Astrocyte (in vitro differentiated cells and primary cell): ENCODE results near the gene OXSR1. TPM values are rescaled to one million over a fixed set of nuclear protein-coding genes. Genes with fewer than 3 reads are reported as not detected.

Experiments
- DNase-seq: peaks from one replicate; pipeline ENCODE4 v3.0.0-alpha.2; 2010; ENCODE audit warnings: low read depth
- FAIRE-seq: peaks from 2 replicates; lab custom pipeline; 2011; peaks lifted over from hg19 to GRCh38; lab: Jason Lieb, UNC
- H2AFZ ChIP-seq: 2 replicates; pipeline ENCODE4 v1.6.0; 2012; ENCODE audit warnings: low read depth, low read length, inconsistent platforms
- H3K27ac ChIP-seq: 2 replicates; pipeline ENCODE4 v1.5.1; 2011; ENCODE audit warnings: low read depth, low read length, inconsistent platforms
- H3K27me3 ChIP-seq: 2 replicates; pipeline ENCODE4 v1.6.0; 2011; ENCODE audit warnings: low read length, inconsistent platforms; ENCODE audit not compliant: insufficient read depth
- H3K36me3 ChIP-seq: 2 replicates; pipeline ENCODE4 v1.5.1; 2011; ENCODE audit warnings: low read length, inconsistent platforms; ENCODE audit not compliant: insufficient read depth
- H3K4me1 ChIP-seq: 2 replicates; pipeline ENCODE4 v1.5.1; 2011; ENCODE audit warnings: low read length, inconsistent platforms; ENCODE audit not compliant: insufficient read depth
- H3K4me2 ChIP-seq: 2 replicates; pipeline ENCODE4 v1.6.0; 2012; ENCODE audit warnings: low read length, inconsistent platforms
- H3K4me3 ChIP-seq: 2 replicates; pipeline ENCODE4 v1.5.1; 2011; ENCODE audit warnings: low read depth, mild to moderate bottlenecking, low read length, inconsistent platforms; ENCODE audit not compliant: insufficient read depth
- H3K79me2 ChIP-seq: 2 replicates; pipeline ENCODE4 v1.6.0; 2012; ENCODE audit warnings: mild to moderate bottlenecking, low read length, inconsistent platforms; ENCODE audit not compliant: insufficient read depth
- H3K9ac ChIP-seq: 2 replicates; pipeline ENCODE4 v1.6.0; 2012; ENCODE audit warnings: mild to moderate bottlenecking, low read length, inconsistent platforms
- H3K9me3 ChIP-seq: 2 replicates; pipeline ENCODE4 v1.5.1; 2012; ENCODE audit warnings: low read depth, mild to moderate bottlenecking, low read length, inconsistent platforms; ENCODE audit not compliant: insufficient read depth
- H4K20me1 ChIP-seq: 2 replicates; pipeline ENCODE4 v1.6.0; 2012; ENCODE audit warnings: low read length, inconsistent platforms; ENCODE audit not compliant: insufficient read depth
- H3K27ac Mint-ChIP-seq: one replicate; pipeline ENCODE4 v1.8.0; 2021; ENCODE audit warnings: mild to moderate bottlenecking, mixed read lengths; ENCODE audit not compliant: unreplicated experiment
- H3K27me3 Mint-ChIP-seq: one replicate; pipeline ENCODE4 v1.8.0; 2021; ENCODE audit warnings: low read depth, mixed read lengths; ENCODE audit not compliant: unreplicated experiment
- H3K36me3 Mint-ChIP-seq: one replicate; pipeline ENCODE4 v1.8.0; 2021; ENCODE audit warnings: low read depth, mixed read lengths; ENCODE audit not compliant: unreplicated experiment
- H3K4me1 Mint-ChIP-seq: one replicate; pipeline ENCODE4 v1.8.0; 2021; ENCODE audit warnings: low read depth, mixed read lengths; ENCODE audit not compliant: unreplicated experiment
- H3K4me3 Mint-ChIP-seq: one replicate; pipeline ENCODE4 v1.8.0; 2021; ENCODE audit warnings: mild to moderate bottlenecking, moderate library complexity, mixed read lengths; ENCODE audit not compliant: unreplicated experiment
- H3K9me3 Mint-ChIP-seq: one replicate; pipeline ENCODE4 v1.8.0; 2021; ENCODE audit warnings: mild to moderate bottlenecking, mixed read lengths; ENCODE audit not compliant: unreplicated experiment
- EZH2 ChIP-seq: IDR thresholded peaks from 2 replicates; pipeline ENCODE4 v1.6.1; 2012; ENCODE audit warnings: mild to moderate bottlenecking, low read length, inconsistent platforms; ENCODE audit not compliant: insufficient read depth
- total RNA-seq: library from RNA; stranded (reverse); gene quantifications from 2 replicates; pipeline ENCODE4 v1.2.1, GENCODE V29; 2021
- TF ChIP-seq, protein P1 (sequence below): IDR thresholded peaks from 2 replicates; pipeline ENCODE4 v1.5.1; 2011; ENCODE audit warnings: low read depth, mild to moderate bottlenecking, inconsistent platforms, low read length, moderate library complexity; ENCODE audit not compliant: insufficient read depth

OXSR1 gene
- total RNA-seq, 1 donor from 2014 or later, result 83.1 TPM

DNA sequence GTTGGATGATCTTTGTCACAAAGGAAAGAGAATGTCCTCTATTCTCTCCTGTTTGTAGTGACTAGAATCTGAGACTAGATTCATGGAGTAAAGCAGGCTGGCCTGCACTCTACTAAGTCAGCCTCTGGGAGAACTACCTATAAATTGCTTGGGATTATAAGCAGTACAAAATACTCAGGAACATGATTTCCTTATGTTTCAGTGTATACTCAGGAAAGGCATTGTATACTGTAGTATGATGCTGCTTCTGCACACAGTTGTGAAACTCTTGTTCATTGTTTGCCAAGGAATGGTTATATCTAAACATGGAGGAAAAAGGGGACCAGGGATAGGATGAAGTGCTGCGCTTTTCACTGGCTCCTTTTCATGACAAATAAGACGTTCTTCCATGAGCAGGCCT is 49.2 kb downstream of the OXSR1 start:
- Histone ChIP-seq H3K4me3 (no peak overlapping the region), H3K27ac (no peak overlapping the region), H3K4me1 (no peaks in the 10 kb centered on the region), H3K9me3 (no peaks in the 10 kb centered on the region), H3K9ac (no peak overlapping the region), H3K4me2 (no peak overlapping the region), H4K20me1 (peaks cover 67% of the 10 kb centered on the region), H3K27me3 (no peaks in the 10 kb centered on the region), H3K79me2 (peaks cover 91% of the 10 kb centered on the region), H2AFZ (no peak overlapping the region), H3K36me3 (peaks cover 4% of the 10 kb centered on the region)
- Mint-ChIP-seq H3K27ac (no peak overlapping the region), H3K27me3 (no peaks in the 10 kb centered on the region), H3K9me3 (no peaks in the 10 kb centered on the region), H3K4me1 (peaks cover 18% of the 10 kb centered on the region), H3K36me3 (peaks cover 7% of the 10 kb centered on the region), H3K4me3 (no peak overlapping the region)
- no peak for TF ChIP-seq EZH2
- TF ChIP-seq, protein P1, sequence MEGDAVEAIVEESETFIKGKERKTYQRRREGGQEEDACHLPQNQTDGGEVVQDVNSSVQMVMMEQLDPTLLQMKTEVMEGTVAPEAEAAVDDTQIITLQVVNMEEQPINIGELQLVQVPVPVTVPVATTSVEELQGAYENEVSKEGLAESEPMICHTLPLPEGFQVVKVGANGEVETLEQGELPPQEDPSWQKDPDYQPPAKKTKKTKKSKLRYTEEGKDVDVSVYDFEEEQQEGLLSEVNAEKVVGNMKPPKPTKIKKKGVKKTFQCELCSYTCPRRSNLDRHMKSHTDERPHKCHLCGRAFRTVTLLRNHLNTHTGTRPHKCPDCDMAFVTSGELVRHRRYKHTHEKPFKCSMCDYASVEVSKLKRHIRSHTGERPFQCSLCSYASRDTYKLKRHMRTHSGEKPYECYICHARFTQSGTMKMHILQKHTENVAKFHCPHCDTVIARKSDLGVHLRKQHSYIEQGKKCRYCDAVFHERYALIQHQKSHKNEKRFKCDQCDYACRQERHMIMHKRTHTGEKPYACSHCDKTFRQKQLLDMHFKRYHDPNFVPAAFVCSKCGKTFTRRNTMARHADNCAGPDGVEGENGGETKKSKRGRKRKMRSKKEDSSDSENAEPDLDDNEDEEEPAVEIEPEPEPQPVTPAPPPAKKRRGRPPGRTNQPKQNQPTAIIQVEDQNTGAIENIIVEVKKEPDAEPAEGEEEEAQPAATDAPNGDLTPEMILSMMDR, result no peak
- DNase-seq, result no peak
- FAIRE-seq, result no peak

DNA sequence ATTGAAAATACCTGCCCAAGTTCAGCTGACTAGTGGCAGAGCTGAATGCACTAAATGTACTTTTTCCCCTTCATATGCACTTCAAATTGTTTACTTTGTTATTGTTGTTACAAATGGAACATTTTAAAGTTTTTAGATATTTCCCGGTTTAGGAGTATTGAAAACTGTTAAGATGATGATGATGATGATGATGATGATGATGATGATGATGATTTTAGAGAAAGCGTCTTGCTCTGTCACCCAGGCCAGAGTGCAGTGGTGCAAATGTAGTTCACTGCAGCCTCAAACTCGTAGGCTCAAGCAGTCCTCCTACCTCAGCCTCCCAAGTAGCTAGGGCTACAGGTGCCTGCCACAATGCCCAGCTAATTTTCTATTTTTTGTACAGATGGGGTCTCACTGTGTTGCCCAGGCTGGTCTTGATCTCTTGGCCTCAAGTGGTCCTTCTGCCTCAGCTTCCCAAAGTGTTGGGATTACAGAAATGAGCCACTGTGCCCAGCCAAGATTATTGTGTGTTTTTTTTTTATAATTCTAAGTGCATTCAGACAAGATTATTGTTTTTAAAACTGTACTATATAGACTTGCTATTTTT is 54.4 kb downstream of the OXSR1 start:
- FAIRE-seq (no peak), DNase-seq (no peak)
- Mint-ChIP-seq H3K27me3 (no peaks in the 10 kb centered on the region), H3K4me1 (peaks cover 4% of the 10 kb centered on the region), H3K9me3 (no peaks in the 10 kb centered on the region), H3K27ac (no peak overlapping the region), H3K36me3 (peaks cover 17% of the 10 kb centered on the region), H3K4me3 (no peak overlapping the region)
- H3K27ac ChIP-seq, result no peak overlapping the region
- H3K36me3 ChIP-seq, result peaks cover 18% of the 10 kb centered on the region
- H3K27me3 ChIP-seq, result no peaks in the 10 kb centered on the region
- no peaks in the 10 kb centered on the region for H3K4me1 ChIP-seq
- no peak overlapping the region for H3K4me2 ChIP-seq
- H3K9me3 ChIP-seq, result no peaks in the 10 kb centered on the region
- no peak for TF ChIP-seq EZH2
- TF ChIP-seq, protein P1, result no peak
- H3K4me3 ChIP-seq, result no peak overlapping the region
- H2AFZ ChIP-seq, result no peak overlapping the region
- H3K79me2 ChIP-seq, result peaks cover 64% of the 10 kb centered on the region
- no peak overlapping the region for H3K9ac ChIP-seq
- peaks cover 44% of the 10 kb centered on the region for H4K20me1 ChIP-seq

DNA sequence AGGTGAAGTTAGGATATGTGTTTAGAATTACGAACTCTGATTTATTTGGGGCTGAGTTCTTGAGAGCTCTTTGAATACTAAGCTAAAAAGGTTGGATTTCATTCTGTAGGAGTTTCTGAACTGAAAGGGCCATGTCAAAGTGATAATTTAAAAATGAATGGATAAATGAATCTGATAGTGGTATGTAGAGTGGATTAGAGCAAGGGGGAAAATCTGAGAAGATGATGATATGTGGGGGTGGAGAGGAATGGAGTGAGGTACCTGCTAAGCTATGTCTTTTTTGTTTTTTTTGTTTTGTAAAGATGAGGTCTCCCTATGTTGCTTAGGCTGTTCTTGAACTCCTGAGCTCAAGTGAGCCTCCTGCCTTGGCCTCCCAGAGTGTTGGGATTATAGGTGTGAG is 55.7 kb downstream of the OXSR1 start:
- TF ChIP-seq, protein P1, result no peak
- TF ChIP-seq EZH2, result no peak
- FAIRE-seq (no peak), DNase-seq (no peak)
- Histone ChIP-seq H3K9ac (no peak overlapping the region), H4K20me1 (peaks cover 40% of the 10 kb centered on the region), H3K4me1 (peaks cover 2% of the 10 kb centered on the region), H2AFZ (no peak overlapping the region), H3K27ac (no peak overlapping the region), H3K79me2 (peaks cover 52% of the 10 kb centered on the region), H3K4me3 (no peak overlapping the region), H3K36me3 (peaks cover 18% of the 10 kb centered on the region), H3K27me3 (no peaks in the 10 kb centered on the region), H3K9me3 (no peaks in the 10 kb centered on the region), H3K4me2 (no peak overlapping the region)
- Mint-ChIP-seq H3K36me3 (peaks cover 18% of the 10 kb centered on the region), H3K27ac (no peak overlapping the region), H3K4me3 (no peak overlapping the region), H3K9me3 (no peaks in the 10 kb centered on the region), H3K27me3 (no peaks in the 10 kb centered on the region), H3K4me1 (peaks cover 11% of the 10 kb centered on the region)
